GM23248 (cell line): ENCODE measurements around the gene NOP10. TPM values are rescaled to one million over a fixed set of nuclear protein-coding genes. Genes with fewer than 3 reads are reported as not detected.

ENCODE experiments used
- DNase-seq: peaks from one replicate; pipeline ENCODE4 v3.0.0-alpha.2; 2015
- H2AFZ ChIP-seq: fragments of 200-600 bp; sonication (generic); 2 replicates; pipeline ENCODE4 v1.6.1; 2016; ENCODE audit warnings: antibody characterized with exemption
- H3F3A ChIP-seq: fragments of 200-600 bp; sonication (generic); 2 replicates; pipeline ENCODE4 v1.6.1; 2016; ENCODE audit warnings: mild to moderate bottlenecking, antibody characterized with exemption, mixed run types; ENCODE audit not compliant: insufficient read depth
- H3K27ac ChIP-seq: fragments of 200-600 bp; sonication (generic); 2 replicates; pipeline ENCODE4 v1.5.1; 2016; ENCODE audit warnings: mild to moderate bottlenecking
- H3K27me3 ChIP-seq: fragments of 200-600 bp; sonication (generic); replicated peaks from 2 replicates; pipeline ENCODE4 v1.6.1; 2016; ENCODE audit warnings: mild to moderate bottlenecking; ENCODE audit not compliant: insufficient read depth
- H3K36me3 ChIP-seq: fragments of 200-600 bp; sonication (generic); 2 replicates; pipeline ENCODE4 v1.6.1; 2016; ENCODE audit warnings: low read depth, mild to moderate bottlenecking
- H3K4me1 ChIP-seq: fragments of 200-600 bp; sonication (generic); 2 replicates; pipeline ENCODE4 v1.6.1; 2016; ENCODE audit warnings: mild to moderate bottlenecking; ENCODE audit not compliant: insufficient read depth
- H3K4me2 ChIP-seq: fragments of 200-600 bp; sonication (generic); one replicate; pipeline ENCODE4 v1.6.1; 2016; ENCODE audit warnings: mild to moderate bottlenecking; ENCODE audit not compliant: unreplicated experiment
- H3K4me3 ChIP-seq: fragments of 200-600 bp; sonication (generic); 2 replicates; pipeline ENCODE4 v1.5.1; 2016; ENCODE audit warnings: mild to moderate bottlenecking
- H3K79me2 ChIP-seq: fragments of 200-600 bp; sonication (generic); 2 replicates; pipeline ENCODE4 v1.6.1; 2016; ENCODE audit warnings: mild to moderate bottlenecking; ENCODE audit not compliant: insufficient read depth
- H3K9ac ChIP-seq: fragments of 200-600 bp; sonication (generic); 2 replicates; pipeline ENCODE4 v1.6.1; 2016; ENCODE audit warnings: mild to moderate bottlenecking
- H3K9me2 ChIP-seq: fragments of 200-600 bp; sonication (generic); 2 replicates; pipeline ENCODE4 v1.6.1; 2016; ENCODE audit warnings: mixed run types, mild to moderate bottlenecking, moderate library complexity; ENCODE audit not compliant: insufficient read depth
- H3K9me3 ChIP-seq: fragments of 200-600 bp; sonication (generic); one replicate; pipeline ENCODE4 v1.6.1; 2017; ENCODE audit warnings: low read depth
- H4K20me1 ChIP-seq: fragments of 200-600 bp; sonication (generic); 2 replicates; pipeline ENCODE4 v1.6.0; 2016; ENCODE audit not compliant: insufficient read depth
- EZH2 ChIP-seq: fragments of 200-600 bp; sonication (generic); IDR thresholded peaks from 2 replicates; pipeline ENCODE4 v1.6.1; 2018; ENCODE audit warnings: antibody characterized with exemption, mild to moderate bottlenecking; ENCODE audit not compliant: insufficient read depth, poor library complexity, severe bottlenecking
- EZH2phosphoT487 ChIP-seq: fragments of 200-600 bp; sonication (generic); IDR thresholded peaks from 2 replicates; pipeline ENCODE4 v1.6.1; 2018; ENCODE audit warnings: antibody characterized with exemption, moderate library complexity, mild to moderate bottlenecking, low read depth; ENCODE audit not compliant: insufficient read depth
- WGBS, 2 experiments: methylation state at CpG; one replicate each; pipeline ENCODE4 v1.1.6; 2015 to 2017; ENCODE audit warnings: low lambda C conversion rate in 2 of 2, low coverage in 1 of 2; ENCODE audit errors: missing lambda C conversion rate in 2 of 2; 5-methylcytosine and 5-hydroxymethylcytosine counted together
- in situ Hi-C: fragments of 300-500 bp; cut with MboI; formaldehyde crosslinking; loops from 2 replicates; pipeline ENCODE4 v1.15.0; 2020
- polyA plus RNA-seq: library from polyadenylated mRNA; unstranded; fragments of >200 nt; fragmentation: Nextera tagmentation; extraction: Ambion mirVana; gene quantifications from 2 replicates; pipeline ENCODE4 v1.2.1, GENCODE V29; 2016
- total RNA-seq: library from RNA; depleted of rRNA; stranded (reverse); fragments of >200 nt; shearing (Covaris generic); gene quantifications from 2 replicates; pipeline ENCODE4 v1.2.3, GENCODE V29; 2014

Gene NOP10
- total and polyA plus RNA-seq, 2 experiments from 2014 or later: 208 to 425 TPM

DNA sequence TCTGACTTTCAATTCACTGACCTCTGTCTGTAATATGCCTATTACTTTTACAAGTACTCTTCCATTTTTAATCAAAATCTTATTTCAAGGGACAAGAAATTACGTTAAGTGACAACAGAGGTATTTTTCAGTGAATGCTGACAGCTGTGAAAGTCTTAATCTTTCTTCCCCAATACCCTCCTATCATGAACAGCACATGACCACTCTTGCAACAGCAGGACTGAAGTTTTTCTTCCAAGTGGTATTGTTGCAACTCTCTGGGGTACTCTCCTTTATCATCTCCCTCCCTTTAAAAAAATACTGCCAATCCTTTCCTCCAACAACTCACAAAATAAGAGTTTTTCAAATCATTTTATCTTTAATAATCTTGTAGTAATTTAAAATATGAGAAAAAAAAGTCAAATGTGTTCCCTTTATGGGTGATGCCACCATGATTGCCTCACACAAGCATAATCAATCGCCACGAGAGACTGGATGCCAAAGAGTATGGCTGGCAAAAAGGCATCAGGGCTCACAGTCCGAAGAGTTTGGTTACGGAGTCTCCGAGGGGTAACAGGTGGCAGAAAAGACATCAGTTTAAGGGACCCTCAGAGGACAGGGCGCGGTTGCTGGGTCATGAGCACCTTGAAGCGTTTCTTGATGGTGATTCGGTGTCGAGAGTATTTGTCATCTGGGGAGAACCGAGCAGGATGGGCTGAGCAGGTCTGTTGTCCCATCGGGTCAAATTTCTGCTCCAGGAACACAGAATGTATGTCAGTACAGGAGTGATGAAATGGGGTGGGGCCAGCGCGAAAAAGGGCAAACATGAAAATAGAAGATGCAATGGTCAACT is 1.3 kb downstream of the NOP10 start:
- Histone ChIP-seq H3F3A (peaks cover 29% of the 10 kb centered on the region), H3K4me1 (peaks cover 20% of the 10 kb centered on the region), H3K27me3 (no peaks in the 10 kb centered on the region), H4K20me1 (no peaks in the 10 kb centered on the region), H3K9me3 (no peaks in the 10 kb centered on the region), H3K79me2 (peaks cover 48% of the 10 kb centered on the region), H3K4me2 (peak overlapping the region; percentile 65), H3K4me3 (peak overlapping the region; percentile 93), H3K27ac (peak overlapping the region; percentile 85; the same call in 1 of the 2 replicates), H2AFZ (no peak overlapping the region), H3K9ac (peak overlapping the region; percentile 89; the same call in 1 of the 2 replicates), H3K36me3 (peaks cover 24% of the 10 kb centered on the region), H3K9me2 (no peaks in the 10 kb centered on the region)
- DNase-seq: no peak
- TF ChIP-seq EZH2 (no peak), EZH2phosphoT487 (no peak)
- in situ Hi-C loops: no loop called here
- WGBS, 2 experiments: 95 to 96% methylated on average over 15 of the region's 15 CpGs

DNA sequence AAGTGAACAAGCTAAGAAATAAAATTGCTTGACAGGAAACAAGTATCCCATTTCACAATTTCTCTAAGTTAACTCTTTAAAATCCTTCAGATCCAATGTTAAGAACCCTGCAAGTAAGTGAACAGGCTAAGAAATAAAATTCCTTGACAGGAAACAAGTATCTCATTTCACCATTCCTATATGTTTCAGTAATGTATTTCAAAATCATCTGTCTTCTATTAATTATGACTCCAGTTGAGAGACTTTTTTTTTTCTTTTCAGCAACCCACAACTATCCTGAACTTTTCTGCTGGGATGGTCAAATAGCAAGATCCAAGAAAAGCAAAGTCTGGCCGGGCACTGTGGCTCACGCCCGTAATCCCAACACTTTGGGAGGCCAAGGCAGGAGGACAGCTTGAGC is 3.0 kb downstream of the NOP10 start:
- 95 to 97% methylated on average over 3 of the region's 3 CpGs for WGBS, 2 experiments
- no peak overlapping the region for H3K4me3 ChIP-seq
- TF ChIP-seq EZH2 (no peak), EZH2phosphoT487 (no peak)
- no peak overlapping the region for H2AFZ ChIP-seq
- H3K36me3 ChIP-seq: peaks cover 24% of the 10 kb centered on the region
- H3K9me2 ChIP-seq: no peaks in the 10 kb centered on the region
- H3K79me2 ChIP-seq: peaks cover 55% of the 10 kb centered on the region
- no peaks in the 10 kb centered on the region for H3K9me3 ChIP-seq
- H3K4me1 ChIP-seq: peaks cover 34% of the 10 kb centered on the region
- peaks cover 44% of the 10 kb centered on the region for H3F3A ChIP-seq
- no peak for DNase-seq
- H3K27ac ChIP-seq: peak overlapping the region; percentile 8; the same call in 1 of the 2 replicates
- no peaks in the 10 kb centered on the region for H4K20me1 ChIP-seq
- no peaks in the 10 kb centered on the region for H3K27me3 ChIP-seq
- no peak overlapping the region for H3K4me2 ChIP-seq
- H3K9ac ChIP-seq: no peak overlapping the region
- in situ Hi-C loops: no loop called here

DNA sequence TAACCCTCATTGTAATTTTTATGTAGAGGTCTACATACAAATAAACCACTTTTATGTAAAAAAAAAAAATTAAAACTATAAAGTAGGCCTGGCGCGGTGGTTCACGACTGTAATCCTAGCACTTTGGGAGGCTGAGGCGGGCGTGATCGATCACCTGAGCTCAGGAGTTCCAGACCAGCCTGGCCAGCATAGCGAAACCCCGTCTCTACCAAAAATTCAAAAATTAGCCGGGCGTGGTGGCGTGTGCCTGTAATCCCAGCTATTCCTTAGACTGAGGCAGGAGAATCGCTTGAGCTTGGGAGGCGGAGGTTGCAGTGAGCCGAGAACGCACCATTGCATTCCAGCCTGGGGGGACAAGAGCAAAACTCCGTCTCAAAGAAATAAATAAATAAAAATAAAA is 4.6 kb downstream of the NOP10 start:
- no peaks in the 10 kb centered on the region for H3K27me3 ChIP-seq
- H3K9ac ChIP-seq: peak overlapping the region; percentile 79
- peak overlapping the region; percentile 57 for H3K4me2 ChIP-seq
- H2AFZ ChIP-seq: peak overlapping the region; percentile 89
- TF ChIP-seq EZH2phosphoT487: no peak
- TF ChIP-seq EZH2: no peak
- peak overlapping the region; percentile 90 for H3K4me3 ChIP-seq
- DNase-seq: no peak
- peaks cover 58% of the 10 kb centered on the region for H3K79me2 ChIP-seq
- peaks cover 24% of the 10 kb centered on the region for H3K36me3 ChIP-seq
- 71 to 74% methylated on average over 16 of the region's 16 CpGs for WGBS, 2 experiments
- no peaks in the 10 kb centered on the region for H4K20me1 ChIP-seq
- peaks cover 55% of the 10 kb centered on the region for H3F3A ChIP-seq
- peaks cover 47% of the 10 kb centered on the region for H3K4me1 ChIP-seq
- no peaks in the 10 kb centered on the region for H3K9me3 ChIP-seq
- no peaks in the 10 kb centered on the region for H3K9me2 ChIP-seq
- in situ Hi-C loops: no loop called here
- H3K27ac ChIP-seq: peak overlapping the region; percentile 67

DNA sequence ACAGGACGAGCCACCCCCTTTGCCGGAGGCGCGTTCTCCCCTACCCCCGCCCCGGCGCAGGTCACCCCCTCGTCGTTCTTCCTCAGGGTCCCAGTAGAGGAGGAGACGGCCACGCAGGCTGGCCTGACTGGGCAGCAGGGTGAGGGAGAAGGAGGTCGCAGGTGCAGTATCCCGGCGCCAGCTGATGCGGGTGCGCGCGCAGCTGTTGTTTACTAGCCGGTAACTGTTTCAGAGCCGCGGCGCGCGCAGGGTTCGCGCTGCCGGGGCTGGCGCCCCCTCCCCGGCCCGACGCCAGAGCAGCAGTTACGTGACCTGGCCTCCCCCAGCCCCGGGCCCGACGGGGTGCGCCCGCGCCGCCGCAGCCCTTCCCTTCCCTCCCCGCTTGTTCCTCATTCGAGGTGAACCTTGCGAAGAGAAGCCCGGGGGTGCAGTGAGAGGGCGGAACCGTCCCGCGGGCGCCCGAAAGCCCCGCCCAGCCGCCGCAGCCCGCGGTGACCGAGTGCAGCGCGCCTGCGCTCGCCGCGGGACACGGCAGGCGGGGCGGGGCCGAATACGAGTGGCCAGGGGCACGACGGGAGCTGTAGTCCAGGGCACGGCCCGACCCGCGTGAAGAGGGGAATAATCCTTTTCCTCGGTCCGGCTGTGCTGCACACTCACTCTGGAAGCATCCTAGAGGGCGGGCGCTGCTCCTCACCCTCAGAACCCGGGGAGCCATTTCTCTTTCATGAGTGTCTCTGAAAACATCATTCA is 5.2 kb downstream of the NOP10 start, which contains the start of gene SLC12A6:
Gene SLC12A6, minus strand, starts transcription at position 225 of the 750 bp plus-strand sequence. CDS start 1,101 bp downstream, outside the sequence.
- in situ Hi-C loops: no loop called here

More for the DNA sequence above, 5.2 kb downstream of the NOP10 start, which contains the start of gene SLC12A6:
- Histone ChIP-seq H3K27ac (peak within 1 kb of the TSS; percentile 67), H3K9ac (peak within 1 kb of the TSS; percentile 79), H3K79me2 (peaks cover 59% of the 10 kb centered on the region), H3K36me3 (peaks cover 24% of the 10 kb centered on the region), H3F3A (peaks cover 53% of the 10 kb centered on the region), H2AFZ (peak within 1 kb of the TSS; percentile 89), H4K20me1 (no peaks in the 10 kb centered on the region), H3K27me3 (no peaks in the 10 kb centered on the region), H3K9me2 (no peaks in the 10 kb centered on the region), H3K4me1 (peaks cover 47% of the 10 kb centered on the region), H3K9me3 (no peaks in the 10 kb centered on the region), H3K4me3 (peak within 1 kb of the TSS; percentile 90), H3K4me2 (peak within 1 kb of the TSS; percentile 72)
- peak; percentile 99 for DNase-seq
- TF ChIP-seq EZH2phosphoT487 (no peak), EZH2 (no peak)
- WGBS, 2 experiments: 1% methylated on average over 59 to 68 of the region's 78 CpGs
